Left colon (tissue), 2 donors: Measurements from ENCODE around the gene SSB. TPM values are rescaled to one million over a fixed set of nuclear protein-coding genes. Genes with fewer than 3 reads are reported as not detected.
"Not testable (repeated sequence)": the region's sequence is repeated elsewhere in the genome, so short reads cannot be mapped to it uniquely, and the experiment has no call there.

Source experiments
- ATAC-seq: fragments of 200-7000 bp; cut with Tn5 transposase; one replicate; pipeline ENCODE4 v1.9.1; 2020; ENCODE audit warnings: mild to moderate bottlenecking, moderate library complexity
- DNase-seq, 2 donors: peaks; one replicate each; pipeline ENCODE4 v3.0.0-alpha.2; 2020
- intact Hi-C, 2 donors: fragments of 100-400 bp; cut with DNase I in 1 of 2; cut with micrococcal nuclease in 1 of 2; formaldehyde crosslinking; loops; one replicate each; pipeline versions ENCODE4 v1.11.2 to v1.14.0; 2022; cut with DNase I, micrococcal nuclease
- total RNA-seq, 2 donors: library from RNA; stranded (reverse); fragmentation: NEBNext Ultra II Directional; extraction: Animal tissue kit (Norgen Biotek cat#: 25700); gene quantifications; one replicate each; pipeline ENCODE4 v1.2.1, GENCODE V29; 2021
- donor health status: DM: no; HTN: no; CAD: no.
- donor health status: DM: yes; HTN: yes; CAD: no.

The SSB gene
- total RNA-seq, 2 donors from 2014 or later = 40.5 to 43.7 TPM

DNA sequence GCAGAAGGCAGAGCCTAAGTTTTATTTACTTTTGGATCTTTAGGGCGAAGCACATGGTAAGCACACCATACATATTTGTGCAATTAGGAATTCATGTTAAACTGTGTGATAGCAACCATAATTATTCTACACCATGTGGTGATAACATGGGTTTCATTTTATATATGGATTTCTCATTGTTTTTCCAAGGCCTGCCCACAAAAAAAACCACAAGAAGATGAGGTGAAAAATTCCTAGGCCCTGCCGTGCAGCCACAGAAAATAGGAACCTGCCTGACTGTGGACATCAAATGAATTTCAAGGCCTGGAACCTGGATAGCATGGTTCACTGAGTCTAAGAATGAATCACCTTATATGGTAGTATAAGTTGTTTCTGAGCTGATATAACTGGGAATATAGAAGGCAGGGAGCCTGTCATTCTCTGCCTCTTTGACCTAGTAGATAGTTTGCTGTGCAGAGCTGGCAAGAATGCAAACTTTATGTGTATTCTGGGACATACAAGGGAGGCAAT, 22.4 kb upstream of the SSB start:
- no peak for ATAC-seq
- DNase-seq = no peak
- intact Hi-C loops = no loop called here

DNA sequence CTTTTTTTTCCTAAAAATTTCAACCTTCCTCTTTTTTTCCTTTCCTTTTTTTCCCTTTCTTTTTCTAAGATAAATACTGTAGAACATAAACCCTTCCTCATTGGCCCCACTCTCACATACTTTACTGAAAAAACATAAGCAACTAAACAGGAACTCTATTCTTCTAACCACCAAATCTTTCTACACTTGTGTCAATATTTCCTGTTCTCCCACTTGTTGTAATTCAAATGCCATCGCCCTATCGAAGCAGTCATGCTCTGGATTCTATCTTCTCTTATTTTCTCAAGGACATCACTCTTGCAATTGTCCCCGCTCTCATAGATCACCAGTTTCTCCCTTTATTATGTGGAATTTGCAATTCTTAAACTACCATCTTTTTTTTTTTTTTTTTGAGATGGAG, 20.2 kb upstream of the SSB start:
- ATAC-seq (no peak), DNase-seq (no peak)
- intact Hi-C loops = no loop called here

DNA sequence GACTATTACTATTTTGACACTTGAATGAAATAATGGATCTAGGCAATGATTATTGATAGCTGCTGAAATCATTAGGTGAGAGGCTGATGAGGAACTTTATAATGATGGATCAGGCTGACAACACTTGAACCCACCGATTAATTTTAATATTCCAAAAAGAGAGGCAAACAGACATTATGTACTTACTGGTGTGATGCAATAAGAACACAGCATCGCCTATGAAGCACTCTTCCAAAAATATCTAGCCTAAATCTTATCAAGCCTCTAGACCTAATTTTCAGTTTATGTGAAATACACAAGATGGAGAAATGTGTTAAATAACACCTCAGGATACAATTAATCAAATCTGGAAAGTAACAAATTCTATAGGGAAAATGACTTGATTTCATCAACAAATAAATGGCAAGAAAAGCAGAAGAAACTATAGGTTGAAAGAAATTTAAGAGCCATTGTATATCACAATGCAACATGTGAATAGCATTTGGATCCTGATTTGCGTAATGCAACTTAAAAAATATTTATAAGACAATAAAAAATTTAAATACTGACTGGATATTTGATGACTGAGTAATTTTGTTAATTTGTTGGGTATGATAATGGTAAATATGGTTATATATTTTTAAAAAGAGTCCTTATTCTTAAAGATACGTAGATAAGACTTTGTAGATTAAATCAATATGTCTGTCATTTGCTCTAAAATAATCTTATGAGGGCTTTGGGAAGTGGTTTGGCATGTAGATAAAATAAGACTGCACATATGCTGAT, 17.2 kb upstream of the SSB start:
- DNase-seq (no peak), ATAC-seq (no peak)
- intact Hi-C loops = no loop called here

DNA sequence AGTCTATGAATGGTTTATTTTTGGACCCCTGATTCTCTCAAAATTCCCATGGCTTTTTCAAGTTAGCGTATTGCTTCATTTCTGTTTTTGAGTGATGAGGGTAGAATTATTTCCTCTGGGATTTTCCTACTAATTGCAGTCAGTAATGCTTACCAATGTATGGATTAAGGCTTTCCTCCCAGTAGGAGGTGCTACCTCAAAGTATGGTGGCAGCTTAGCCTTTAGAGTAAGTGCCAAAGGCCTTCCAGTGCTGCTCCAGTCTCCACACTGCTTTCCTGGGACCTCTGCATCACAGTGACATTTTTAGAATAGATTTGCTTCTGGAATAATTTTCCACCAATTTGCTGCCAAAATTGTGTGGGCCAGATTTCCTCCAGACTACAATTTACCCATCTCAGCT, 16.2 kb upstream of the SSB start:
- intact Hi-C loops = no loop called here
- ATAC-seq = no peak
- no peak for DNase-seq

DNA sequence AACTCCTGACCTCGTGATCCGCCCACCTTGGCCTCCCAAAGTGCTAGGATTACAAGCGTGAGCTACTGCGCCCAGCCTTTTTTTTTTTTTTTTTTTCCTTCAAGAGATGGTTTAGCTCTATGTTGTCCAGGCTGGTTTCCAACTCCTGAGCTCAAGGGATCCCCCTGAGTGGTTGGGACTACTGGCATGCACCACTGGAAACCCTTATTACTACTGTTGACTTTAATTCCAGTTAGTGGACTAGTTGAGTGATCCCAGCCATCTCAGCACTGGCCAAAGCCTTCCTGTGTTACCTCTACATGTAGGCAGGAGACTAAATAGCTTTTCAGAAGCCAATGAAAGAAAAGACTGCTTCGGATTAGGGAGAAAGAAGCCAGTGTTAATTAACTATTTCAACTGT, 8.1 kb upstream of the SSB start:
- intact Hi-C loops = no loop called here
- ATAC-seq (no peak), DNase-seq (no peak)

DNA sequence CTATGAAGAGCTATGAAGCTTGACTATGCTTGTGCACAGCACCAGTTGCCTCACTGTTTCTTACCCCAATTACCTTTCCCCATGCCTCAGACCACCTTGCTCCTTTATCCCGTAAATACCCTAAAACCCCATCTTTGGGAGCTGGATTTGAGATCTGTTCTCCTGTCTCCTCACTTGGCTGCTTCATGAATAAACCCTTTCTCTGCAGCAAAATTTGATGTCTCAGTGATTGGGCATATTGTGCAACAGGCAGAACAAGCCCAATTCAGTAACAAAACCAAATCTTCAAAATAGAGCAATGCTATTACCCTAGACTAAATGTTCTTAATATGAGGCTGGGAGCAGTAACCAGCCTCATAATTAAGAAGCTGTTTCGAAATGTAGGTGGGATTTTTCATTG, 3.5 kb upstream of the SSB start:
- ATAC-seq (no peak), DNase-seq (no peak)
- intact Hi-C loops = no loop called here

DNA sequence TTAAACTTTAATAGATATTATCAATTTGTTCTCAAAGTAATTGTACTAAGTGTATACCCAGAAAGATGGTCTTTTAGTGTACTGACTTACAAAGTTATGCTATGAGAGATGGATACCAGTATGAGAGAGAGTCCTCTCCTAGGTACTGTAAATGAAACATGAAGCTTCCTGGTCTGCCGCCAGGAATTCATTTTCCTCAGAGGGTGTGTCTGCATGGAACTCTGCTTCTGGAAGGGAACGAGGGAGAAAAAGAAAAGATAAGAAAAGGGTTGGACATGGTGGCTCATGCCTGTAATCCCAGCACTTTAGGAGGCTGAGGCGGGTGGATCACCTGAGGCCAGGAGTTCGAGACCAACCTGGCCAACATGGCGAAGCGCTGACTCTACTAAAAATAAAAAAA, 2.2 kb upstream of the SSB start:
- DNase-seq (peak in 1 of 2 donors; percentile 36), ATAC-seq (peak; percentile 17)
- intact Hi-C loops = no loop called here

DNA sequence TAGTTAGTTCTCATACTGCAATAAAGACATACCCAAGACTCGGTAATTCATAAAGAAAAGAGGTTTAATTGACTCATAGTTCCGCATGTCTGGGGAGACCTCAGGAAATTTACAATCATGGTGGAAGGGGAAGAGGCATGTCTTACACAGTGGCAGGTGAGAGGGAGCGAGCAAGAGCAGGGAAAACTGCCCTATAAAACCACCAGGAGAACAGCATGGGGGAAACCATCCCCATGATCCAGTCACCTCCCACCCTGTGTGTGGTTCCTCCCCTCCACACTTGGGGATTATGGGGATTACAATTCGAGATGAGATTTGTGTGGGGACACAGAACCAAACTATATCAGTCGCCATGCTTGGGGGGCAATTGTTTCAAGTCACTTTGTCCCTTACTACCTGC, 1.1 kb upstream of the SSB start:
- no peak for ATAC-seq
- intact Hi-C loops = no loop called here
- DNase-seq = no peak

DNA sequence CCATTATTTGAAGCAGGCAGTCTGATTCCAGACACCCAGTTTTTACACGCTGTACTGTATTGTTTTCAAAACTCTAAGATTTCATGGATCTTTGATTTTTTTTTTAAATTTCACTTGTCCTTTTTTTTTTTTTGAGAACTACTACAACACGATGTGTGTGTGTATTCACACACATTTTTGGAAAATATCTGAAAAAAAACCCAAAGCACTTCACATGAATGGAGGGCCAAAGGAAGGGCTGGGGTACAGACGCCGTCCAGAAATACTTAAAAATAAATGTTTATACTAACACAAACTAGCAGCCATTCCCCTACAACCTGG, 314 bp upstream of the SSB start:
- intact Hi-C loops = no loop called here
- DNase-seq (no peak), ATAC-seq (no peak)

DNA sequence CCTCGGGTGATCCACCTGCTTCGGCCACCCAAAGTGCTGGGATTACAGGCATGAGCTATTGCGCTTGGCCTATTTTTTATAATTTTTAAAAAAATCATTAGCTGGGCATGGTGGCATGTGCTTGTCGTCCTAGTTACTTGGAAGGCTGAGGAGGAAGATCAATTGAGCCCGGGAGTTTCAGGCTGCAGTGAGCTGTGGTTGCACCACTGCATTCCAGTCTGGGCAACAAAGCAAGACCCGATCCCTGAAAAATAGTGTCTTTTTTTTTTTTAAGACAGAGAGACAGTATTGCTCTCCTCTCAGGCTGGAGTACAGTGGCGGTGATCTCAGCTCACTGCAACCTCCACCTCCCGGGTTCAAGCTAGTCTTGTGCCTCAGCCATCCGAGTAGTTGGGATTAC, 4.8 kb downstream of the SSB start:
- ATAC-seq (no peak), DNase-seq (no peak)
- intact Hi-C loops = no loop called here

DNA sequence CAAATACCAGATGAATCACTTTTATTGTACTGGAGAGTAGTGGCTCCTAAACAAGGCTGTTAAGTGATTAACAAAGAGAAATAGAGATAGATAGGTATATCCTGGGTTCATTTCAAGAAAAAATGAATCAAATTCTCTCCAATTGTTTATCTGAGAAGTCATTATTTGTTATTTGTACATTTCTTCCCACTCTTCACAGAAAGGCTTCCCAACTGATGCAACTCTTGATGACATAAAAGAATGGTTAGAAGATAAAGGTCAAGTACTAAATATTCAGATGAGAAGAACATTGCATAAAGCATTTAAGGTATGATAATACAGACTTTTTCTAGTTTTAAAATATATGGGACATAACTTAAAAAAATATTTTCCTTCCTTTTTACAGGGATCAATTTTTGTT, 7.9 kb downstream of the SSB start:
- intact Hi-C loops = no loop called here
- no peak for ATAC-seq
- no peak for DNase-seq

DNA sequence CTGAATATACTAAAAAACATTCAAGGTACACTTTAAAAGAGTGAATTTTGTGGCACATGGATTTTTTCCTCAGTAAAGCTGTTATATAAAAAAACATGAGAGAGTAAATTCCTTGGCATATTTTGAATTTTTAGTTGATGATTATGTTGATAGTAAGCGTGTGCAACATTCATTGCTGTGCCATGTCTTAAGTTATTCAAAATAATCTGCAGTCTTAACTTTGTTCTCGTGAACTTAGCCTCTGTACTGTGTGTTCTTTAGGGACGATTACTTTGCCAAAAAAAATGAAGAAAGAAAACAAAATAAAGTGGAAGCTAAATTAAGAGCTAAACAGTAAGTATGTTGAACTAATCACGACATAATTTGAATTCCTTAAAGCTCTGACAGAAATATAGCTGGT, 9.6 kb downstream of the SSB start:
- intact Hi-C loops = no loop called here
- no peak for ATAC-seq
- DNase-seq = no peak

DNA sequence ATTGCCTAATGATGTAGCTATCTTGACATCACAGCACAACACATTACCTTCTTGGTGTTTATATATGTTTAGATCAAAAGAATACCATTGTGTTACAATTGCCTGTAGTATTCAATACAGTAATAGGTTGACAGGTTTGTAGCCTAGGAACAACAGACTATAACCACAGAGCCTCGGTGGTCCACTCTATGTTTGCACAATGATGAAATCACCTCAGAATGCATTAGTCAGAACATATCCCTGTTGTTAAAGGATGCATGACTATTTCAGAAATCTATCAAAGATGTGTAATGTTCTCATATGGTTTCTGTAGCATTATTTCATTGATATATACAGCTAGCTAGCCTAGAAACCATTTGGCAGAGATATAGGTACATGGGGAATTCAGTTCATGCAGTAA, 17.2 kb downstream of the SSB start:
- no peak for ATAC-seq
- no peak for DNase-seq
- intact Hi-C loops = no loop called here

DNA sequence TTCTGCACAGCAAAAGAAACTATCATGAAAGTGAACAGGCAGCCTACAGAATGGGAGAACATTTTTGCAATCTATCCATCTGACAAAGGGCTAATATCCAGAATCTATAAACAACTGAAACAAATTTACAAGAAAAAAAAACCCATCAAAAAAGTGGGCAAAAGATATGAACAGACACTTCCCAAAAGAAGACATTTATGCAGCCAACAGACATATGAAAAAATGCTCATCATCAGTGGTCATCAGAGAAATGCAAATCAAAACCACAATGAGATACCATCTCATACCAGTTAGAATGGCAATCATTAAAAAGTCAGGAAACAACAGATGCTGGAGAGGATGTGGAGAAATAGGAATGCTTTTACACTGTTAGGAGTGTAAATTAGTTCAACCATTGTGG, 18.3 kb downstream of the SSB start:
- intact Hi-C loops, ATAC-seq: not testable (repeated sequence)

DNA sequence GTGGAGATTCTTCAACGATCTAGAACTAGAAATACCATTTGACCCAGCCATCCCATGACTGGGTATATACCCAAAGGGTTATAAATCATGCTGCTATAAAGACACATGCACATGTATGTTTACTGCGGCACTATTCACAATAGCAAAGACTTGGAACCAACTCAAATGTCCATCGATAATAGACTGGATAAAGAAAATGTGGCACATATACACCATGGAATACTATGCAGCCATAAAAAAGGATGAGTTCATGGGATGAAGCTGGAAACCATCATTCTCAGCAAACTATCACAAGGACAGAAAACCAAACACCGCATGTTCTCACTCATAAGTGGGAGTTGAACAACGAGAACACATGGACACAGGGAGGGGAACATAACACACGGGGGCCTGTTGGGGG, 18.7 kb downstream of the SSB start:
- not testable (repeated sequence) for ATAC-seq

More for the DNA sequence above, 18.3 kb downstream of the SSB start:
- DNase-seq = not testable (repeated sequence)

DNA sequence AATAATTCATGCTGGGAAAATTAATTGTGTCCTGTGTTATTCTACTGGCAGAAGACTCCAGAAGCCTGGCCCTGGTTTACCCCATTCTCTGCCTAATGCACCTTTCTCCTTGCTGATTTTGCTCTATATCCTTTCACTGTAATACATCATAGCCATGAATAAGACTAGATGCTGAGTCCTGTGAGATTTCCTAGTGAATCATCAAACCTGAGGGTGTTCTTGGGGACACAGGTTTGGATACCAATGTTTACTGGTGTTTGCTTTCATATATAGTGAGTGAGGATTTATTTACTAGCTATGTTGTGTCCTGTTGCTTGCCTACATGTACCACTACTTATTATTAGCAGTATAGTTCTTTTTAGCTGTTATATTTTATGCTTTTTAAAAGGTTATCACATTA, 19.6 kb downstream of the SSB start:
- ATAC-seq = no peak
- DNase-seq = no peak

More for the DNA sequence above, 18.7 kb downstream of the SSB start:
- intact Hi-C loops, DNase-seq: not testable (repeated sequence)

DNA sequence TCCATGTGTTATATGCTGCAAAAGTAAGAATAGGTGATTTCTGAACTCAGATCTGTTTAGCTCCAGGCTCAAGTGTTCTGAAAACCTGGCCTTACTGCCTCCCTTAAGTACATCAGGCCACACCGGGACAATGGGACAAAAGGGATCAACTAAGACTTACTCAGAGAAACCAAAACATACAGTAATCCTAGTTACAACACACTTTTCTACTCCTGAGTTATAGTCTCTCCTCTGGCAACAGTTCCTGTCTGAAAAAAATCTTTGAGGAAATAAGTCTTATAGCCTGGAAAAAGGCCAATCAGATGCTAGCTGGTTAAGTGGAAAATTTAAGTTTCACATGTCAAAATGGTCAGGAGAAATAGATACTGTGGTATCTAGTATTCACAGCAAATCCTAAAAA, 20.4 kb downstream of the SSB start:
- no peak for ATAC-seq
- intact Hi-C loops = no loop called here
- DNase-seq = no peak

More for the DNA sequence above, 19.6 kb downstream of the SSB start:
- intact Hi-C loops = no loop called here

DNA sequence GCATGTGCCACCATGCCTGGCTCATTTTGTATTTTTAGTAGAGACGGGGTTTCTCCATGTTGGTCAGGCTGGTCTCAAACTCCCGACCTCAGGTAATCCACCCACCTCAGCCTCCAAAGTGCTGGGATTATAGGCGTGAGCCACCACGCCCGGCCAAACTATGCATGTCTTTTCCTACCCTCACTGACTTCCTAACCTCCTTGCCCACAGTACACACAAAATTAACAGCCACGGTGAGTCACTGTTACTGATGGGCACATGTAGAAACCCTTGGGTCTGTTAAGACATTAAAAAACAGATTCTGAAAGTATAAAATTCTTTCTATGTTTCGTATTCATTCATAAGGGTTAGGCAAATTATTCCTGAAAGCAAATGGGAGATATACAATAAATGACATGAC, 21.4 kb downstream of the SSB start:
- intact Hi-C loops = loop anchor here in 1 of 2 donors (10.0 kb wide), 1 partner anchor 105 kb away; no protein-coding TSS in a partner anchor
- DNase-seq, ATAC-seq: not testable (repeated sequence)

DNA sequence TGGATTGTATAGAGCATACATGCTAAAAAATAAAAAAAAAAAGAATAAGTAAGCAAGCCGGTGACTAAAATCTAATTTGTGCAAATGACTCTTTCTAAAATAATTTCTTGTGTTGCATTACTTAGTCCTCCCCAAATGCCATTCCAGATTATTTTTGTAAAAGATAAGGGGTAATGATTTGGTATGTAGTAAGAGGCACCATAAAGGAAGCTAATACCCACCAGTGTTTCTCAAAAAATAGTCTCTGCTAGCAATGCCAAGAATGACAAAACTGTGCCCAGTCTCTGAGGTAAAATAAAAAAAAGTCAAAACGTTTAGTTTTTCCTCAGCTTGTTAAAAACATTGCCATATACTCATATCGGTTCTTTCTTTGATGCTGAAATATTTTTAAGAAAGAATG, 23.4 kb downstream of the SSB start:
- intact Hi-C loops = loop anchor here in 1 of 2 donors (10.0 kb wide), 1 partner anchor 103 kb away; no protein-coding TSS in a partner anchor
- ATAC-seq (no peak), DNase-seq (no peak)

DNA sequence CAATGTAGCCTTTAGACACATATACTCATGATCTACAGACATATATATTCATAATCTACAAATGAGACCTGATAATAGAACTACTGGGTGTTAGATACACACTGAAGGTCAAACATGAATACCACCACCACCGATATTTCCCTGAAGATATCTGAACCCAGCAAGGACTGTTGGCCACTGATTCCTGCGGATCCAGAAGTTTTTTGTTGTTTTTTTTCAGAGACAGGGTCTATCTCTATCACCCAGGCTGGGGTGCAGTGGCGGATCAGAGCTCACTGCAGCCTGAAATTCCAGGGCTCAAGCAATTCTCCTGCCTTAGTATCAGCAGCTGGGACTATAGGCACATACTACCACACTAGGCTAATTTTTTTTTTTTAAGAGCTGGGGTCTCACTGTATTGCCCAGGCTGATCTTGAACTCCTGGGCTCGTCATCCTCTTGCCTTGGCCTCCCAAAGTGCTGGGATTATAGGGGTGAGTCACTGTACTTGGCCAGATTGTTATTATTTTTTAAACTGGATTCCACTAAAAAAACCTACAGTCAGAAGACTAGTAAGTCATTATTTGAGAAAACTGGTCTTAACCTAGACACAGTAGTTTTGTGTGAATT, 24.2 kb downstream of the SSB start:
- ATAC-seq (no peak), DNase-seq (no peak)
- intact Hi-C loops = loop anchor here in 1 of 2 donors (10.0 kb wide), 1 partner anchor 102 kb away; no protein-coding TSS in a partner anchor
